ENCODE data around the gene PLCB4.

The PLCB4 gene

GRCh38 chr20:9185511-9185910 lies 116.6 kb downstream of the PLCB4 start:
- DNase-seq, result no peak

- DNase-seq, result no peak
These were observed 117.5 kb downstream of the PLCB4 start for GRCh38 chr20:9186396-9186795.

- DNase-seq, result no peak
These were observed 126.1 kb downstream of the PLCB4 start for GRCh38 chr20:9195031-9195430.

GRCh38 chr20:9196110-9196509 lies 127.2 kb downstream of the PLCB4 start:
- no peak for DNase-seq

- DNase-seq, result no peak
These were observed 129.6 kb downstream of the PLCB4 start for GRCh38 chr20:9198460-9198859.

GRCh38 chr20:9200196-9200595 lies 131.3 kb downstream of the PLCB4 start:
- DNase-seq, result no peak

GRCh38 chr20:9200620-9201019 lies 131.7 kb downstream of the PLCB4 start:
- no peak for DNase-seq

- no peak for DNase-seq
These were observed 133.7 kb downstream of the PLCB4 start for GRCh38 chr20:9202420-9203080.

GRCh38 chr20:9203081-9203447 lies 134.2 kb downstream of the PLCB4 start:
- DNase-seq, result no peak

GRCh38 chr20:9204979-9205378 lies 136.1 kb downstream of the PLCB4 start:
- DNase-seq, result no peak

GRCh38 chr20:9206486-9206885 lies 137.6 kb downstream of the PLCB4 start:
- no peak for DNase-seq

- no peak for DNase-seq
These were observed 138.4 kb downstream of the PLCB4 start for GRCh38 chr20:9207253-9207652.

- no peak for DNase-seq
These were observed 141.5 kb downstream of the PLCB4 start for GRCh38 chr20:9210356-9210755.

- DNase-seq, result no peak
These were observed 142.3 kb downstream of the PLCB4 start for GRCh38 chr20:9211016-9211760.

- no peak for DNase-seq
These were observed 143.8 kb downstream of the PLCB4 start for GRCh38 chr20:9212735-9213134.

GRCh38 chr20:9214685-9215084 lies 145.8 kb downstream of the PLCB4 start:
- no peak for DNase-seq

- no peak for DNase-seq
These were observed 146.7 kb downstream of the PLCB4 start for GRCh38 chr20:9215539-9215938.

- no peak for DNase-seq
These were observed 149.7 kb downstream of the PLCB4 start for GRCh38 chr20:9218531-9218961.

- DNase-seq, result no peak
These were observed 152.1 kb downstream of the PLCB4 start for GRCh38 chr20:9220874-9221547.

- DNase-seq, result no peak
These were observed 154.4 kb downstream of the PLCB4 start for GRCh38 chr20:9223296-9223695.

GRCh38 chr20:9225879-9226278 lies 157.0 kb downstream of the PLCB4 start:
- DNase-seq, result no peak

- DNase-seq, result no peak
These were observed 159.2 kb downstream of the PLCB4 start for GRCh38 chr20:9227896-9228615.

GRCh38 chr20:9228774-9229450 lies 160.0 kb downstream of the PLCB4 start:
- DNase-seq, result no peak

All from activated T-cell treated with anti-CD3 and anti-CD28 coated beads for 4 hours (primary cell).